Muscle of leg (tissue), 11 donors: ENCODE measurements around the gene HAAO. TPM values are rescaled to one million over a fixed set of nuclear protein-coding genes. Genes with fewer than 3 reads are reported as not detected.
"Not testable (repeated sequence)": the region's sequence is repeated elsewhere in the genome, so short reads cannot be mapped to it uniquely, and the experiment has no call there.

Experiments
- DNase-seq: peaks from one replicate; pipeline ENCODE4 v3.0.0; 2013
- H3K27ac ChIP-seq: one replicate; pipeline ENCODE4 v1.5.1; 2013; ENCODE audit warnings: mild to moderate bottlenecking, low read length, control low read depth
- H3K27me3 ChIP-seq: one replicate; pipeline ENCODE4 v1.6.1; 2013; ENCODE audit warnings: low read length; ENCODE audit not compliant: control insufficient read depth, insufficient read depth
- H3K36me3 ChIP-seq: one replicate; pipeline ENCODE4 v1.6.1; 2013; ENCODE audit warnings: low read length; ENCODE audit not compliant: control insufficient read depth, insufficient read depth
- H3K4me1 ChIP-seq: one replicate; pipeline ENCODE4 v1.6.1; 2013; ENCODE audit warnings: low read length; ENCODE audit not compliant: control insufficient read depth, insufficient read depth
- H3K4me3 ChIP-seq: one replicate; pipeline ENCODE4 v1.5.1; 2013; ENCODE audit warnings: low read length, control low read depth
- H3K9me3 ChIP-seq: replicated peaks from 2 replicates; pipeline ENCODE4 v1.6.1; 2013; ENCODE audit warnings: low read depth, low read length; ENCODE audit not compliant: control insufficient read depth
- WGBS: methylation state at CpG from one replicate; pipeline ENCODE4 v1.1.5; 2013; ENCODE audit warnings: missing lambda C conversion rate; ENCODE audit not compliant: insufficient coverage; 5-methylcytosine and 5-hydroxymethylcytosine counted together
- polyA plus RNA-seq, 8 donors: library from polyadenylated mRNA; unstranded; fragments of 120-200 nt; gene quantifications; one replicate each; pipeline versions ENCODE4 v1.2.1 to v1.2.3, GENCODE V29; 2013; ENCODE audit warnings: inconsistent platforms in 1 of 8, low replicate concordance in 1 of 8; ENCODE audit not compliant: insufficient read length in 8 of 8, insufficient read depth in 1 of 8
- total RNA-seq: library from RNA; stranded (reverse); fragments of 120-200 nt; gene quantifications from one replicate; pipeline ENCODE4 v1.2.4, GENCODE V29; 2013

HAAO gene
- total and polyA plus RNA-seq, 9 donors = 14.8 to 23.5 (median 18.6) TPM

DNA sequence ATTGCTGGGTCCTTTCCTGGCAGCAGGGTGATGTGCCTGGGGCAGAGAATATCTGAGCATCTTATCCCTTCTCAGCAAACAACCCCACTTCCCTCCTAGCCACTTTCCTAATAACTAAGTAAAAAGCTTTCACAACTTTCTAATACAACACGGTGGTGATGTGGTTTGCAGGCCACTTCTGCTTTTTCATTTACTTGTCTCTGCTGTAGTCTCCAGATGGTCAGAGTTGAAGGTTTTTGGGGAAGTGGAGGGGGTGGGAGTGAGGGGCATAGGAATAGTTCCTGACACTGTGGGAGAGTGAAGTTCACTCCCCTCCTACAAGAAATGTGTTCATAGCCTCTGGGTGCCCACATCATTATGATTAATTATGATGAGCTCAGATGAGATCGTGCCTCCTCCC lies 40.1 kb downstream of the HAAO start:
- peak; percentile 74 for DNase-seq
- peaks cover 49% of the 10 kb centered on the region for H3K4me1 ChIP-seq
- no peaks in the 10 kb centered on the region for H3K27me3 ChIP-seq
- H3K9me3 ChIP-seq = no peaks in the 10 kb centered on the region
- WGBS = no CpG with 5 or more reads among the region's 2 CpGs
- H3K36me3 ChIP-seq = peaks cover 2% of the 10 kb centered on the region
- H3K27ac ChIP-seq = no peak overlapping the region
- H3K4me3 ChIP-seq = no peak overlapping the region

- Histone ChIP-seq H3K27me3 (no peaks in the 10 kb centered on the region), H3K27ac (no peak overlapping the region), H3K4me1 (peaks cover 23% of the 10 kb centered on the region), H3K4me3 (no peak overlapping the region), H3K9me3 (no peaks in the 10 kb centered on the region), H3K36me3 (peaks cover 2% of the 10 kb centered on the region)
- 74% methylated on average over 2 of the region's 4 CpGs for WGBS
- DNase-seq = no peak
Observed at GRCh38 chr2:42748840-42749239, 43.5 kb downstream of the HAAO start.

GRCh38 chr2:42747422-42747821 lies 45.0 kb downstream of the HAAO start:
- Histone ChIP-seq H3K27me3 (no peaks in the 10 kb centered on the region), H3K27ac (no peak overlapping the region), H3K4me3 (no peak overlapping the region), H3K4me1 (peaks cover 19% of the 10 kb centered on the region), H3K36me3 (peaks cover 2% of the 10 kb centered on the region), H3K9me3 (no peaks in the 10 kb centered on the region)
- WGBS = 100% methylated on average over 3 of the region's 3 CpGs
- DNase-seq = no peak

- no peaks in the 10 kb centered on the region for H3K27me3 ChIP-seq
- peaks cover 19% of the 10 kb centered on the region for H3K4me1 ChIP-seq
- 100% methylated on average over 1 of the region's 3 CpGs for WGBS
- no peak for DNase-seq
- no peaks in the 10 kb centered on the region for H3K9me3 ChIP-seq
- no peak overlapping the region for H3K4me3 ChIP-seq
- peaks cover 8% of the 10 kb centered on the region for H3K36me3 ChIP-seq
- H3K27ac ChIP-seq = no peak overlapping the region
Observed at GRCh38 chr2:42744545-42745082, 47.8 kb downstream of the HAAO start.

DNA sequence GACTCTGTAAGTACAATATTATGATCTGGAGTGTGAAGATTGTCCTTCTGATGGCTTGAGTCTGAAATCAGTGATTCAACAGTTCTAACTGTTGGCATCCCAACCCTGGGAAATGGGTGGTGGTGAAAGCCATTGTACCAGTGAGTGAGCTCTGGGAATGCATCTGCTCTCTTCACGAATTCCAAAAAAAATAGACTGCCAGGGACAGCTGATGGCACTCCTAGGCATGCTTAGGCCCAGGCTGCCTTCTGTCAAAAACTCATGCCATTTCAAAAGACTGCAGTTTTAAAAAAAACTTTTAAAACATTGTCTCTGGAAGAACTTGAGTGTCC lies 48.8 kb downstream of the HAAO start:
- Histone ChIP-seq H3K4me3 (no peak overlapping the region), H3K4me1 (peaks cover 19% of the 10 kb centered on the region), H3K9me3 (peaks cover 2% of the 10 kb centered on the region), H3K27ac (peak overlapping the region; percentile 74), H3K27me3 (no peaks in the 10 kb centered on the region), H3K36me3 (peaks cover 8% of the 10 kb centered on the region)
- 86% methylated on average over 1 of the region's 1 CpG for WGBS
- peak; percentile 71 for DNase-seq

DNA sequence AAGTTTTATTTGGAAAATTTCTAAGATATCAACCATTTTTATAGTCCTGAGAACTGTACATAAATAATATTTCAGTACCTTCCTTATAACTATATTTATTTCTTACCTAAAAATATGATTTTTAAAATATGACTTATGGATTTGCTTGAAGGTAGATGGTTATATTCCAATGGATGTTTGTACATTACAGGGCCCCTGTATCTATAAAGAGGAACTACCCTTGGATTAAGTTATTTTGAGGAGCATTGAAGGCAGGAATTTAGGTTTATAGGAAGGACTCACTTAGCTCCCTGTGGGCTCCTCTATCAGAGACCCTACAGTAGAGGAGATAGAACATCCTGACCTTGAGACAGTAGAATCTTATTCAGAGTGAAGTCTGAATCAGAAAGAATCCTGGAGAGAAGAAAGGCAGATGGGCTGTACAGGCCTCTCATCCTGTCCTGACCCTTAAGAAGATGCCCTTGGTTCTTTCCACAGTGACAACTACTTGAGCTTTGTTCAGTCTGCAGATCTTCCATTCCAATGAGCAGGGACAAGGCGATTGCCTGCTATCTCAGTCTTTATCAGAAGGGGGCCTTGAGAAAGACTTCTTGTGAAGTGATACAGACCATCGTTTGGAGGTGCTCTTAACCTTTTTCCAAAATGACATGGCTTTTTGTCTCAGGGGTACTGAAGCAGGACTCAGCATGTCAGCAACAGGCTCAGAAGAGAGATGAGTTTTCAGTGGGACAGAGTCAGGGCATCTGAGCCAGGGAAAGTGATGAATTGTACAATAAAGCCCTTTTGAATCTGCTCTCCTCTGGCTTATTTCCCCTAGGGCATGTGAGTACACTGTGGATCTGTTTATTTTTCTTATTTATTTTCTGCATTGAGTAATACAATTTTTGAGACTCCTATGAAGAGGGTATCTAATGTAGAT lies 49.4 kb downstream of the HAAO start:
- peaks cover 19% of the 10 kb centered on the region for H3K4me1 ChIP-seq
- DNase-seq = no peak
- H3K27ac ChIP-seq = peak overlapping the region; percentile 74
- no peak overlapping the region for H3K4me3 ChIP-seq
- peaks cover 2% of the 10 kb centered on the region for H3K9me3 ChIP-seq
- WGBS = 63% methylated on average over 2 of the region's 2 CpGs
- H3K27me3 ChIP-seq = no peaks in the 10 kb centered on the region
- H3K36me3 ChIP-seq = peaks cover 8% of the 10 kb centered on the region

DNA sequence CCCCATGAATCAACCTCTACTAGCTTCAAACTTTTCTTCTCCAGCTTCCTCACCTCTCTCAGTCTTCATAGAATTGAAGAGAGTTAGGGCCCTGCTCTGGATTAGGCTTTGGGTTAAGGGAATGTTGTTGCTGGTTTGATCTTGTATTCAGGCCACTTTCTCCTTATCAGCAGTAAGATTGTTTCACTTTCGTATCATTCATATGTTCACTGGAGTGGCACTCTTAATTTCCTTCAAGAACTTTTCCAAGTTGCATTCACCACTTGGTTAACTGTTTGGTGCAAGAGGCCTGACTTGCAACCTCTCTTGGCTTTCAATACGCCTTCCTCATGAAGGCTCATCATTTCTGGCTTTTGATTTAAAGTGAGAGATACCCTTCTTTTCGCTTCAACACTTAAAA lies 51.2 kb downstream of the HAAO start:
- DNase-seq = no peak
- H3K27me3 ChIP-seq = no peaks in the 10 kb centered on the region
- peaks cover 2% of the 10 kb centered on the region for H3K9me3 ChIP-seq
- H3K4me3 ChIP-seq = no peak overlapping the region
- no CpG with 5 or more reads among the region's 3 CpGs for WGBS
- H3K4me1 ChIP-seq = peaks cover 19% of the 10 kb centered on the region
- no peak overlapping the region for H3K27ac ChIP-seq
- peaks cover 18% of the 10 kb centered on the region for H3K36me3 ChIP-seq

- peaks cover 18% of the 10 kb centered on the region for H3K36me3 ChIP-seq
- H3K4me1 ChIP-seq = no peaks in the 10 kb centered on the region
- no peaks in the 10 kb centered on the region for H3K27me3 ChIP-seq
Observed at GRCh38 chr2:42736598-42737322, 55.6 kb downstream of the HAAO start.

DNA sequence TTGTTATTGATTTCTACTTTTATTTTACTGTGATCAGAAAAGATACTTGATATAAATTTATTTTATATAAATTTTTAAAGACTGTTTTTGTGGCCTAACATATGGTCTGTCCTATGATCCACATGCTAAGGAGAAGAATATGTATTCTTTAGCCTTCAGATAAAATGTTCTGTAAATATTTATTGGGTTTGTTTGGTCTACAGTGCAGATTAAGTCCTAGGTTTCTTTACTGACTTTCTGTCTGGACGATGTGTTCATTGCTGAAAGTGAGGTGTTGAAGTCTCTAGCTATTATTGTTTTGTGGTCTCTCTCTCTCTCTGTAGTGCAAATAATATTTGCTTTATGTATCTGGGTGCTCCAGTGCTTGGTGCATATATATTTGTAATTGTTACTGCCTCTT lies 58.5 kb downstream of the HAAO start:
- H3K27ac ChIP-seq = no peak overlapping the region
- DNase-seq = no peak
- no peak overlapping the region for H3K4me3 ChIP-seq
- H3K9me3 ChIP-seq = peaks cover 6% of the 10 kb centered on the region
- no CpG with 5 or more reads among the region's 1 CpG for WGBS
- peaks cover 10% of the 10 kb centered on the region for H3K36me3 ChIP-seq
- H3K4me1 ChIP-seq = no peaks in the 10 kb centered on the region
- no peaks in the 10 kb centered on the region for H3K27me3 ChIP-seq

More at GRCh38 chr2:42736598-42737322, 55.6 kb downstream of the HAAO start:
- Histone ChIP-seq H3K4me3 (no peak overlapping the region), H3K9me3 (peaks cover 2% of the 10 kb centered on the region), H3K27ac (no peak overlapping the region)
- DNase-seq = no peak

GRCh38 chr2:42731316-42731715 lies 61.1 kb downstream of the HAAO start:
- H3K27ac ChIP-seq, H3K9me3 ChIP-seq, H3K4me1 ChIP-seq, H3K36me3 ChIP-seq, H3K4me3 ChIP-seq, DNase-seq, H3K27me3 ChIP-seq: not testable (repeated sequence)
- WGBS = 100% methylated on average over 1 of the region's 4 CpGs
